T-helper 1 cell treated with Interleukin-12 subunit alpha and Interleukin-12 subunit beta and Interleukin-4 antibody, amounts not matched to agents 30 ng/mL and 1 ng/mL, for 36 hours (primary cell): ENCODE data around the gene MORN4. TPM values are rescaled to one million over a fixed set of nuclear protein-coding genes. Genes with fewer than 3 reads are reported as not detected.
"Not testable (repeated sequence)": the region's sequence is repeated elsewhere in the genome, so short reads cannot be mapped to it uniquely, and the experiment has no call there.

Source experiments
- intact Hi-C: fragments of 100-400 bp; cut with micrococcal nuclease; formaldehyde crosslinking; loops from one replicate; pipeline ENCODE4 v1.15.1; 2024
- total RNA-seq: library from RNA; stranded (reverse); gene quantifications from 2 replicates; pipeline ENCODE4 v1.2.3, GENCODE V29; 2022

MORN4 gene
- total RNA-seq, 1 donor from 2014 or later: 1.3 TPM

- intact Hi-C loops: loop anchor here (5.0 kb wide), 1 partner anchor 810 kb away; the partner anchor contains the start of gene LCOR
Observed at GRCh38 chr10:97642471-97643159, 9.3 kb upstream of the MORN4 start.

DNA sequence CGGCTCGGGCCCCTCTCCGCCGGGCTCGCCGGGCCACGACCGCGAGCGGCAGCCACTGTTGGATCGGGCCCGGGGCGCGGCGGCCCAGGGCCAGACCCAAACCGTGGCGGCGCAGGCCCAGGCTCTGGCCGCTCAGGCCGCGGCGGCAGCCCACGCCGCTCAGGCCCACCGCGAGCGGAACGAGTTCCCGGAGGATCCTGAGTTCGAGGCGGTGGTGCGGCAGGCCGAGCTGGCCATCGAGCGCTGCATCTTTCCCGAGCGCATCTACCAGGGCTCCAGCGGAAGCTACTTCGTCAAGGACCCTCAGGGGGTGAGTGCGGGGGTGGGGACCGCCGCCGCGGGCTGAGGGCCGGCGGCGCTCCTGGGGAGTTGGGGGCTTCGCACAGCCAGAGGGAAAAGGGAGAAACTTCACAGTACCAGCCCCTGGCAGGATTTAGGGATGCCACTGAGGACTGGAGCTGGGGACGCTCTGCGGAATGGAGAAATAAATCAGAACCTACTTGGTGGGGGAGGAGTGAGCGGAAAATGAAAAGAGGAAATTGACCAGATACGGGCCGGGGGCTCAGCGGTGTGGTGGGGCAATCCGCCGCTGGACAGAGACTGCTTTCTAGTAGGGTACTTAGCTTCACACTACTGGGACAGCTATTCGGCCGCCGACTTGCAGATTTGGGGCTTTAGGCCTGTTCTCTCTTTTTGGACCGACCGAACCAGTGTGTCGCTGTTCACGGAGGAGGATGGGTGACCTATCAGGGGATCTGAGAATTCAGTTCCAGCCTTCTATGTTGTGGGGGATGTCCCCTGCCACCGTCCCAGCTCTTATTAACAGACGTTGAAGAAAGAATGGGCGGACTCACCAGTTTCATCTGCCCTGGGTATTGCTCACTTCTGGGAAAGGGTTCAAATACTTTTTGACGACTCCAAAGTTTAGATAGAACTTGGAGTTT is 7.8 kb upstream of the MORN4 start:
- intact Hi-C loops: loop anchor here (1.0 to 5.0 kb wide), 15 partner anchors 8 to 1789 kb away; partner anchors contain the start of genes ARHGAP19, AVPI1, EXOSC1 and FRAT1

DNA sequence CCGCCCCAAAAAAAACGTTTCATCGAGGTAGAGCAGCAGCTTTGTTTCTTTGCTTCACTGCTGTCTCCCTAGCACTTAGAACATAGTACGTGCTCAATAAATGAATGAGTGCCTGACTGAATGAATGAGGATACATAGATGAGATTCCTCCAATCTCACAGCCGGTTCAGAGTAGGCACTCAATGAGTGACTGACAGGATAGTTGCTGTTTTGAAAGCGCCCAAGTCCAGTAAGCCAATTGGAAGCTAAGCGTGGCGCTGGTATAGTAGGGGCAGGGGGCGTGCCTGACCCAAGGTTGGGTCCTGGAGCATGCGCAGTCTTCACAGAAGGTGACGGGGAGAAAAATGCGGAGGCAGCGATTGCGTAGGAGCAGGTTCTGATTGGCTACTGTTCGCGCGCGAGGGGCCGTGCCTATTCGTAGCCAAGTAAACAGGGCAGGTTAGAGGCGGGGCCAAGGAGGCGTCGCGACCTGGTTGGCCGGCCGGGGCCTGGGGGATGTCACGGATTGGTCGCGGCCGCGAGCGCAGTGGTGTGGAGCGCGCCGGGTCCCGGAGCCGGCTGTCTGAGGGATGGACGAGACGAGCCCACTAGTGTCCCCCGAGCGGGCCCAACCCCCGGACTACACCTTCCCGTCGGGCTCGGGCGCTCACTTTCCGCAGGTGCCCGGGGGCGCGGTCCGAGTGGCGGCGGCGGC is 7.0 kb upstream of the MORN4 start, which contains the start of gene PI4K2A:
Gene PI4K2A (plus strand): TSS at position 498 of the 694 bp plus-strand sequence. CDS start 72 bp downstream, at position 570.
- intact Hi-C loops: loop anchor here (1.0 to 5.0 kb wide), 14 partner anchors 9 to 1790 kb away; partner anchors contain the start of genes ARHGAP19, AVPI1, EXOSC1 and FRAT1

GRCh38 chr10:97639090-97639489 is 5.8 kb upstream of the MORN4 start:
- intact Hi-C loops: not testable (repeated sequence)

- intact Hi-C loops: no loop called here
Observed at GRCh38 chr10:97635577-97635976, 2.3 kb upstream of the MORN4 start.

DNA sequence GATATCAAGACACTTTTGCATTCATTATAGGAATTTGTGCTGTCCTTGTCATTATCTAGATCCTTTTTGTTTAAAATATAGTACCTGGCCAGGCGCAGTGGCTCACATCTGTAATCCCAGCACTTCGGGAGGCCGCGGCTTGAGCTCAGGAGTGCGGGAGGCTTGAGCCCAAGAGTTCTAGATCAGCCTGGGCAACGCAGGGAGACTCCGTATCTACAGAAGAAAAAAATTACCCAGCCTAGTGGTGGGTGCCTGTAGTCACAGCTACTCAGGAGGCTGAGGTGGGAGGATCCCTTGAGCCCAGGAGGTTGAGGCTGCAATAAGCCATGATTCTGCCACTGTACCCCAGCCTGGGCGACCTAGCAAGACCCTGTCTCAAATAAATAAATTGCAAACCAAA is 621 bp upstream of the MORN4 start:
- intact Hi-C loops: loop anchor here (1.0 to 5.0 kb wide), 10 partner anchors 7 to 1942 kb away; partner anchors contain the start of genes ARHGAP19, AVPI1, MMS19 and PGAM1

- intact Hi-C loops: loop anchor here (5.0 kb wide), 1 partner anchor 1939 kb away; the partner anchor contains the start of gene TCTN3
Observed at GRCh38 chr10:97631098-97631497, 2.2 kb downstream of the MORN4 start.

GRCh38 chr10:97629289-97629688 is 4.0 kb downstream of the MORN4 start:
- intact Hi-C loops: no loop called here

DNA sequence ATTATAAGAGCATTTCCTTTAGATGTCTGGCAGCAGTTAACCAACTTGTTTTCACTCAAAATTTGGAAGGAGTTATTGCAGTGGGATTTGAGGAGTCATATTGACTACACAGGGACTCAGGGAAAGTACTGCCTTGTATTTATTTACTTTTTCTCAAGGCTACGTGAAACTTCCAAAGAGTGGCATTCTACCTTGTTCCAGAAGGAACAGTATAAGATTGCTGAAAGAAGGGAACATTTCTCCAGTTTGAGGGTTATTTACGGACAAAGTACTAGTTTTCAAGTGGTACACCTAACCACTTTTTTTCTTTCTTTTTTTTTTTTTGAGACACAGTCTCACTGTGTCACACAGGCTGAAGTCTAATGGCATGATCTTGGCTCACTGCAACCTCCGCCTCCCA is 5.1 kb downstream of the MORN4 start:
- intact Hi-C loops: no loop called here

DNA sequence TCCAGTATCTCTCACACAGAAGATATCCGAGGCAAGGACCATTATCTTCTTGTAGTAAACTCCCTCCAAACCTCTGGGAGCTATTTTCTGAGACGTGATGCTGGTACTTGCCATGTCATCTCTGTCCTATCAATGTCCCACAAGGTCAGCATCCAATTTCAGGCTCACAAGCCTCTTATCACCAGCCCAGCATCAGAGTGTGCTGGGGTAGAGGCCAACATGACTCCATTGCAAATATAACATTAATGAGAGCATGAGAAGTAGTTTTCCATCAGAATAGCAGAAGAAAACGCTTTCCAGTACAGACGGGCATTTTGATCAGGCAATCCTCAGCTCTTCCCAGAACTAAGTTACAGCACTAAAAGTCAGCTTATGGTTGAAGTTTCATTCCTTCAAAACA is 5.6 kb downstream of the MORN4 start:
- intact Hi-C loops: no loop called here

GRCh38 chr10:97623277-97623676 is 10.0 kb downstream of the MORN4 start:
- intact Hi-C loops: no loop called here

DNA sequence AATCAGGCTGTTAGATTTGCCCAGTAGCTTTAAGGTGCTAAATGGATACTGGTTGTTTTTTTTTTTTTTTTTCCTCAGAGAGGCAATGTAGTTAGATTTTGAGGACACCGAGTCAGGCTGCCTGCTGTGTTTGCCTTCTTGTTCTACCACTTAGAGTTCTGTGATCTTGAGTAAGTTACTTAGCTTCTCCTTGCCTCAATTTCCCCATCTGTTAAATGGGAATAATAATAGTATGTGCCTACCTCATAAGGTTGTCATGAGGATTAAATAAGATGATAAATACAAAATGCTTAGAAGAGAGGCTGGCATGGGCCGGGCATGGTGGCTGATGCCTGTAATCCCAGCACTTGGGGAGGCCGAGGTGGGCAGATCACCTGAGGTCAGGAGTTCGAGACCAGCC is 14.6 kb downstream of the MORN4 start:
- intact Hi-C loops: no loop called here

- intact Hi-C loops: no loop called here
Observed at GRCh38 chr10:97618285-97618684, 15.0 kb downstream of the MORN4 start.

DNA sequence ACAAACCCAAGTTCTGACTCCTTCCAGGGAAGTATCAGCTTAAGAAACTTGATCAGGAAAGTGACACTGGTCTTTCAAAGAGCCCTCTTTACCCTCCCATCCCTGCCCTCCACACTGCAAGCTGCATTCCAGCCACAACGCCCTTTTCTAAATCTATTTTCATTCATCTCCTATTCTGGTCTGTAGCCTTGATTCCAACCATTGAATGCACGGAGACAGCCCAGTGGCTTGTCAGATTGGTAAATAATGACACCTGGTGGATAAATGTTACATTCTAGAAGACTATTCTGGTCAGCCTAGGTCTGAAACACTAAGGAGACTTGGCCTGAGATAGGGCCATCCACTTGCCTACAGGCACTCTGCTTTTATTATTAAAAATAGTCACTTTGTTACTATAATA is 20.9 kb downstream of the MORN4 start:
- intact Hi-C loops: loop anchor here (1.0 kb wide), 1 partner anchor 40 kb away; the partner anchor contains the start of gene ANKRD2

GRCh38 chr10:97611473-97611872 is 21.8 kb downstream of the MORN4 start:
- intact Hi-C loops: no loop called here

DNA sequence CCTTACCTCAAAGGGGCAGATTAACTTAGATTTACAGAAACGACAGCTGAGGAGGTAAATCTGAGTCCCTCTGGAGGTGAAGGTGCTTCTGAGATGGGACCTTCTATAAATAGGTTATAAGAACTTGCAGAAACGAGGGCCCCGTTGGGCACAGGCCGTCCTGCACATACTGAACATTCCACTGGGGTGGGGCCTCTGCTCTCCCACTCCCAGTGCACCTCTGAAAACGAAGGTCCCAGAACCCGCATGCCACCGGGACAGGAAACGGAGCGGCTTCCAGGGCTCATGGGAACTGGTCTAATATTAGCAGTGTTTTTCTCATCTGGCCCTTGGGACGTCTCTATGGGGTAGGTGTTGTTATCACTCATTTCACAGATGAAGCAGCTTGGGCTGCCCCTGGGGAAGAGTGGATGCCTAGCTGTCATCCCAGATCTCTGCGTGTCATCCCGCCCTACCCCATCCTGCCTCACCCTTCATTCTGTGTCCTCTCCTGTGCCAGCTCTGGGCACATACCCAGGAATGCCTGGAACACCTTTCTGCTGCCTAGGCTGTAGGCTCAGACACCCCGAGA is 24.2 kb downstream of the MORN4 start:
- intact Hi-C loops: no loop called here

GRCh38 chr10:97607095-97607636 is 26.1 kb downstream of the MORN4 start:
- intact Hi-C loops: no loop called here

GRCh38 chr10:97601268-97602215 is 31.8 kb downstream of the MORN4 start:
- intact Hi-C loops: no loop called here

DNA sequence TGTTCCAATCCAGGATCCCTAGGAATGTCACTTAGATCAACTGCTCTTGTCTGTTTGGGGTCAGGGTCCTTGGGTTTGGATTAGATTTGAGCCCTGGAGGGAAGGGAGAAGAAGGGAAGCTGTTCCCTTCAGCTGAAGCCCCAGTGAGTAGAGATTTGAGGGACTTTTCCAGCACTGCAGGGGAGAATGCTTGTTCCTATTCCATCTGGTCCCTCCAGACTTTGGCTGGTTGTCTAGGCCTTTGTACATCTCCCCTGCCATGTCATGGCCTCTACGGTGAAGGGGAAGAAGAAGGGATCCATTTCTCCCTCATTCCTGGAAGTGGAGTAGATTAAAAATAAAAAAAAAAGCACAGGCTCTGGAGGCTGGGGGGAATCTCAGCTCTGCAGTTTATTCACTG is 32.7 kb downstream of the MORN4 start:
- intact Hi-C loops: no loop called here
